ENCODE data around the gene CHURC1.

CHURC1 gene

GRCh38 chr14:64938972-64939816 lies 24.9 kb downstream of the CHURC1 start:
- no peak for DNase-seq (ENCODE audit: low spot score)

DNA sequence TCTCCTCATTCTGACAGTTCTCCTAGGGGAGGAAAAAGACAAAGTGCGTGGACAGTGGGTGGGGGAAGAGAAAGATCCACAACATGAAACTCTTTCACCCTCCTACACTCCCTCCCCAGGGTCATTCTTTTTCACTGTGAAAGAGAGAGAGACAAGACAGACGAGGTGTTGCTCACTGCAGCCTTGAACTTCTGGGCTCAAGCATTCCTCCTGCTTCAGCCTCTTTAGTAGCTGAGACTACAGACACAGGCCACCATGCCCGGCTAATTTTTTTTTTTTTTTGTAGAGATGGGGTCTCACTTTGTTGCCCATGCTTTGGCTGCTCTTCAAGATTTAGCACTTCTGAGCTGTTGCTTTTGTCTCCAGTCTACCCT lies 25.5 kb downstream of the CHURC1 start:
- DNase-seq (ENCODE audit: low spot score), result no peak

- no peak for DNase-seq (ENCODE audit: low spot score)
These were observed 26.2 kb downstream of the CHURC1 start for GRCh38 chr14:64940336-64940910.

- DNase-seq (ENCODE audit: low spot score), result no peak
These were observed 28.4 kb downstream of the CHURC1 start, which contains the start of gene GPX2 for GRCh38 chr14:64942531-64943111. GPX2 (minus strand) TSS chr14:64942745; CDS start chr14:64942726, 19 bp downstream.

- no peak for DNase-seq (ENCODE audit: low spot score)
These were observed 29.3 kb downstream of the CHURC1 start for GRCh38 chr14:64943556-64943955.

- no peak for DNase-seq (ENCODE audit: low spot score)
These were observed 29.8 kb downstream of the CHURC1 start for GRCh38 chr14:64944041-64944440.

DNA sequence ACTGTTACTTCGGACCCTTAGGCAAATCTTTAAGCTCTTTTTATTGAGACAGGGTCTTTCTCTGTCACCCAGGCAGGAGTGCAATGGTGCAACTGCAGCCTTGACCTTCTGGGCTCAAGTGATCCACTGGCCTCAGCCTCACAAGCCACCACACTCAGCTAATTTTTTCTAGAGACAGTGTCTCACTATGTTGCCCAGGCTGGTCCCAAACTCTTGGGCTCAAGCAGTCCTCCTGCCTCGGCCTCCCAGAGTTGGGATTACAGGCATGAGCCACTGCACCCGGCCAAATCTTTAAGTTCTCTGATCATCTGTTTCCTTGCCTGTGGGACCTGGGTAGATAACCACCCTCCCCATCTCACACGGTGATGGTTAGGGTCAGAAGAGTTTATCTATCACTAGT lies 30.6 kb downstream of the CHURC1 start:
- no peak for DNase-seq (ENCODE audit: low spot score)

DNA sequence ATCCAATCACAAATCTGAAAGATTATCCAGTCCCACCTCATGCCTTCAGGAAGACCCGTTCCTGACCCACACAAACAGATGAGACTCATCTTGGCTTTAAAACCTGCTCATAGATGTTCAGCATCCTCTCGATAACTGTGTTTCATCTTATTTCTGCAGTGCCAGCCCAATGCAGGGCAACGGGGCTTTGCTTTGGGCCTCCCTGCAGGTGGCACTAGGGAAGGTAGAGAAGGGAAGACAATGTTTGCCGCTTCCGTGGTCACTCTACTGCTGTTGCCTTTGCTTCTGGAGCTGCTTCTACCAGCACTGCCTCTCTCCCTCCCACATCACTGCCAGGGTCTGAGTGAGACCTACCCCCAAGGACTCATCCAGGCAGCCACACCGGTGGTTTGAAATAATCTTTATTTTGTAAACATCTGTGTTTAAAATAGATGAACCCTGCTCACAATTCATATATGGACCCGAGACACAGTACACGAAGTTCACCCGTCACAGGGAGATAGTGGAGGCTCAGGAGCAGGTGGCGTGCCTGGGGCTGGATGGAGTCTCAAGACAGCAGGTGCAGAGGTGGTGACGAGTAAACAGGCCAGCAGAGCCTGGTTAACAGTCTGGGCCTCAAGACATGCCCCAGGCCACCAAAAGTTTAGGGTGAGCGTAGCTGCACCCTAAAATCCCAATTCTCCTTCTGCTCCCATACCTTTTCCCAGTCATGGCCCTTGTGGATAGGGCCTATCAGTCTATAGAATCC lies 31.4 kb downstream of the CHURC1 start:
- no peak for DNase-seq (ENCODE audit: low spot score)

DNA sequence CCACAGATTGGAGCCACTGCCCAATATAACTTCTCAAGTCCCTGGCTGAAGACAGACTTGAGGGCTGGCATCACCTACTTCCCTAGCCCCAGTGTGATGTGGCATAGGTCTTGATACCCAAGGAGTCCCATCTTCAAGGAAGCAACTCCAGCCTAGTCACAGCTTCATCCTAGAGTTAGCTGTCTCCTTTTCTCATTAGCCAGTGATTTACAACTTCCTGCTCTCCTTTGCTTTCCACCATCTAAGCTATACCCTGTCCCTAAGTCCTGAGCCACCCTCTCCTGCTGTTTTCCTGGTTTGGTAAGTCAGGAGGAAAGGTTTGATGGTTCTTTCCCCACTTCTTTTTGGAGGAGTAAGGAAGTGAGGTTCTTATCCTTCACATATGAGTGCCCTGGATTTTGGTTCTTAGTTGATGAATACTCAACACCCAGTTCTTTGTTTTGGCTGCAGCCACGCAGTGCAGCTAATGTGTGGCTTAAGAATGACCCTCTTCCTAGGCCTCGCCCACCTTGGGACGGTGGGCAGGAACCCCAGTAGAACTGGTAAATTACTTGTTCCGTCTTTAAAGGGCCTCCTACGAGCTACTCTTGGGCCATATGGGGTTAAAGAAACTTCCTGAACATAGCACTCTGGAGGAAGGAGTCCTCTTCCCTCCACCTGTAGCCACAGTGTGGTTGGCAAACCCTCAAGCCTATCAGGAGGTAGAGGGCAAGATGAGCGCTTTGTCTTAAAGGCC lies 32.2 kb downstream of the CHURC1 start:
- no peak for DNase-seq (ENCODE audit: low spot score)

DNA sequence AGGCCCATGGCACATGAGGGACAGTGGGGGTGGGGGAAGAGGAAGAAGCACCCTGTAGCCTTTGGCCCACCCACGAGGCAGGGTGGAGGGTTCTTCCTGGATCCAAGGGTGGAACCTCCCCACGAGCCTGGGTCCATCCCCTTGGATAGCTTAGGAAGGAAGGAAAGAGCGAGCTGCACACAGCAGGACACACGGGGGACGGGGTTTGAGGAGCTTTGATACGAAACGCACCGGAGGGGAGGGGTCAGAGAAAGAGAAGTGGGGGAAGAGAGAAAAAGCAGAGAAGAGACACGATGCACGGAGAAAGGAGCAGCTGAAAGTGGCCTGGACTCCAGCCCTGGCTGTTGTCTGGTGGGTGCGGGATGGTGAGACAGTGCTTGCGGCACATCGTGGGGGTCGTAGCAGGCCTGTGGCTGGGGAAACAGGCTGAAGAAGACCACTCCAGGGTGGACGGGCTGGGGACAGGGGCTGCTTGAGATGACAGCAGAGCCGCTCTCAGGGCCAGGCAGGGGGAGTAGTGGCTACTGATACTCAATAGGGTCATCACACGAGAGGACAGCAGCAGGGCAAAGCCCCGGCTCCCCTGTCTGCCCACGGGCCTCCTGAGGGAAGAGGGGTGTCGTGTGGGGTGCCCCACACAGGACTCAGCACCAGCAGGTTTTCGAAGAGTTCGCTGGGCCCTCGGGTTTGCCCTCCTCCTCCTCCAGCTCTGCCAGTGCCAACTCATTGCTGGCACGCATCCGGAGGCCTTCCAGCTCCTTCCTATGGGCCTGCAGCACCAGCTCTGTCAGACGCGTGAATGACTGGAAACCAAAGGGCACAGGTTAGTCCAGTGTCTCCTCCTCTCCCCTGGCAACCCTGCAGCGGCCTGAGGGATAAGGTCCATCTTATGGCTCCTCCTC lies 33.7 kb downstream of the CHURC1 start:
- no peak for DNase-seq (ENCODE audit: low spot score)

- DNase-seq (ENCODE audit: low spot score), result no peak
These were observed 34.5 kb downstream of the CHURC1 start for GRCh38 chr14:64948612-64949210.

- DNase-seq (ENCODE audit: low spot score), result no peak
These were observed 36.6 kb downstream of the CHURC1 start for GRCh38 chr14:64950889-64951288.

GRCh38 chr14:64951291-64951690 lies 37.0 kb downstream of the CHURC1 start:
- DNase-seq (ENCODE audit: low spot score), result no peak

DNA sequence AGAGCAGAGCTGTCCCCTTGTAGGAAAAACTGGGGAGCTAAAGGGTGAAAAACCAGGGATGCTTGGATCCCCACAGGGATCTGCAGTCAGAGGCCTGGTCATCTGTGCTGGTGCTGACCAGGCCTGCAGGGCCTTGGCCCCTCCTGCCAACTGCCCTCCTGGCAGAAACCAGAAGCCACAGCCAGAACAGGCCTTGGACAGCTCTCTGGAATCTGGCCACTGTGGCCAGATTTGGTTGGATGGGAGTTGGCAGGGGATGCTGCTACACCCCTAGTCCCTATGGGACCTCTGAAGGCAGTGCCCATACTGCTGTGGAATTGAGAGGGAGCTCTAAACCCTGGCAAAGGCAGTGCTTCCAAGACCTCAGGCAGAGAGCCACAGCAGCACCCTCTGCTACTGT lies 37.5 kb downstream of the CHURC1 start:
- DNase-seq (ENCODE audit: low spot score), result no peak

- DNase-seq (ENCODE audit: low spot score), result no peak
These were observed 38.5 kb downstream of the CHURC1 start for GRCh38 chr14:64952598-64953309.

GRCh38 chr14:64953310-64953654 lies 39.0 kb downstream of the CHURC1 start:
- no peak for DNase-seq (ENCODE audit: low spot score)

DNA sequence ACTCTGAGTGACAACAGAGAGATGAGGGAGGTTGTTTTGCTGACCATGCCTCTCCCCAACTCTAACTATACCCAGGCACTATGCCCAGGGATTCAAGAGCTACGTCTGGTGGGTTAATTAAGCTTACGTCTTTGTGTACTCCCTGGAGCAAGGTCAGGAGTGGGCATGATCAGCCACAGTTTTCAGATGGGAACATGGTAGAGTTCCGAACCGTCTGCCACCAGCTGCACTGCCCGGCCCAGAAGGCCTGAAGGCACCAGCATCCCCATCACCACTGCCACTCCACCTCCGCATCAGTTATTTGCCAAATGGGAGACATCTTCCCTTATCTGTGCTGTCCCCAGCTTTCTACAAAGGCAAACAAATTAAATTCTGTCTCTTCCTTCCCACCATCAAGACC lies 39.4 kb downstream of the CHURC1 start:
- DNase-seq (ENCODE audit: low spot score), result no peak

DNA sequence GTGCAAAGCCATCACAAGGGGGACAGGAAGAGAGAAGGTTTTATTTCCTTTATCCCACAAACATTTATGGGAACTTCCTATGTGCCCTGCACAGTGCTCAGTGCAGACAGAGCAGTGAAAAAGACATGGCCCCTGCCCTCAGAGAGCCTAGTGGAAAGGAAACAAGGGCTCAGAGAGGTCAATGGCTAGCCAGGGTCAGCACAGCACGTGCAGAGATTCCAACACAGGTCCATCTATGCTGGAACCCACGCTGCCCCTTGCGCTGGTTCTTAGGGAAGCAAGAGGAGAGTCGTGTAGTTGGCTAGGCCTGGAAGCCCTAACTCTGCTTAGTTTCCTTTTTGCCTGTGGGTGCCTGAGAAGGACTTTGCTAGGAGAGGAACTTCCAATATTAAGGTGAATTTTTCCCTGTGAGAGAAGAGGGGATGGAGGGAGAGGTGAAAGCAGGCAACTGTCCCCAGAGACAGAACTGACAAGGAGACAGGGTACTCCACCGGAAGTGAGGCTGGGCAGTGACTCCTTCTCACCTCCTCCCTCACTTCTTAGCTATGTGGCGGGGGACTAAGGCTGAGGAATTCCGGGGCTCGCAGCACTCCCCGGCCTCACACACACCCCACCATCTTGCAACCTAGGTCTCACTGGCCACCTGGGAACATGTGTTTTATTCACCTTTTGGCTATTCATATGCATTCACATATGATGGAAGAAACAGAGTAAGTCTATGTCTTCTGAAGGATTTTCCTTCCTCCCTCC lies 40.4 kb downstream of the CHURC1 start:
- DNase-seq (ENCODE audit: low spot score), result no peak

DNA sequence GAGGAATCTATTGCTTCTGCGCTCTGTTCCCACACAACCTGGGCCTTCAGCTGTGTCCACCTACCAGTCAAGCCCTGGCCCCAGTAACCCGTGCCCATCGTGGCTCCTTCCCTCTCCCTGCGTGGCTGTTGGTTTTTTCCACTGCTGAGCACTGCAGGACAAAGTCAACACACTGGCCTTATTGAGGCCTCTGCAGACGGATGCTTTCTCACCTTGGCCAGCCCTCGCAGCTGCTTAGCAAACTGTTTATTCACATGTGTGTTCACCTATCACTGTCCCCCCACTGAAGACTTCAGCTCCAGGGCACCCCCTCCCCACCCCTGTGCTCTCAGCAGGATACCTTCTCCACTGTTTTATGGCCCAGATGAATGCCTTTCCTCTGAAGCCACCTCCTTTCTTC lies 41.0 kb downstream of the CHURC1 start:
- no peak for DNase-seq (ENCODE audit: low spot score)
